Endometrial microvascular endothelial cells (primary cell): ENCODE results near the gene CELA2A. TPM values are rescaled to one million over a fixed set of nuclear protein-coding genes. Genes with fewer than 3 reads are reported as not detected.
"Not testable (repeated sequence)": the region's sequence is repeated elsewhere in the genome, so short reads cannot be mapped to it uniquely, and the experiment has no call there.

Experiments used
- in situ Hi-C: cut with HindIII; loops from 2 replicates; pipeline ENCODE4 v1.10.0; 2017; ENCODE audit warnings: low sequenced_read_pairs, low pct_unique_long_range_greater_than_20kb; ENCODE audit errors: inconsistent ontology term
- total RNA-seq: library from RNA; depleted of rRNA; stranded (reverse); fragments of >200 nt; gene quantifications from one replicate; pipeline ENCODE4 v1.2.3, GENCODE V29; 2015; ENCODE audit errors: inconsistent ontology term

CELA2A gene
- total RNA-seq, 1 donor from 2014 or later, result not detected

DNA sequence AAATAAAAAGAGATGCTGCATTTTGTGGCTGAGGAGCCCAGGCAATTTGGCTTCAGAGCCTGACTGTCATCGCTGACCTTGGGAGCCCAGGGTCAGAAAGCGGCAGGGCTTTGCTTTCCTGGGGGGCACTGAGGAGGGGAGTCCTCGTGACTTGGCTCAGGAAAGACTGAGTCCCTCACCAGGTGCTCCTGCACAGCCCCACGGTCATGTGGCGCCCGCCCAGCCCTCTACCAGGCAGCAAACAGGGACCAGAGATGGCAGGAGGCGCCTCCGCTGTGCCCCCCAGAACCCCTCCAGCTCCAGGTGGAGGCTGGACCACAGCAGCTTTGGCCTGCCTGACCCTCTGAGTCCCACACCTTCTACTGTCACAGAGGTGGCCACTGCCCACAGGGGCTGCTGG, 33.7 kb upstream of the CELA2A start:
- in situ Hi-C loops, result loop anchor here (25.0 kb wide), 1 partner anchor 311 kb away; no protein-coding TSS in a partner anchor

DNA sequence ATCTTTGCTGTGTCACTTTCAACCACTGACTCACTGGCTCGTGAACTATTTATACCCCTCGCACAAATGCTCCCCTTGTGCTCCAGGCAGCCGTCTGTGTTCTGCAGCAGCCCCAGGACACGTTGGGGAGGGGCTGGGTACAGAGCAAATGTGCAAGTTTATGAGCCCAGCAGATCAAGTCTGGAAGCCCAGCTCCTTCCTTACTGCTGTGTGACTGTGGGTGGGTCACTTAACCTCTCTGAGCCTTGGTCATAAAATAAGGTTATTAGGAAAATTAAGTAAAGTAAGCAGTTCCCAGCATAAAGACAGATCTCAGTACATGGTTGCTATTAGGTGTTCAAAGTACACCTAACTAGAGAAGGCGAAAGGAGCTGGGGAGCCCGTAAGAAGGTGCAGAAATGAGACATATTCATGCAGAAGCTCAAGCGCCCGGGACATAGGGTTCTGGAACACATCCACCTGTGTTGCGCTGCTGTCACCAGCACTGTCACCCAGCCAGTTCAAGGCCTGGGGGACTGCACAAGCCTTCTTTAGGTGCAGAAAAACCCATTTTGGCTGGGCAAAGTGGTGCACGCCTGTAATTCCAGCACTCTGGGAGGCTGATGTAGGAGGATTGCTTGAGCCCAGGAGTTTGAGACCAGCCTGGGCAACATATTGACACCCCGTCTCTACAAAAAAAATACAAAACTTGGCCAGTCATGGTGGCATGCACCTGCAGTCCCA, 33.0 kb upstream of the CELA2A start:
- in situ Hi-C loops, result loop anchor here (25.0 kb wide), 1 partner anchor 311 kb away; no protein-coding TSS in a partner anchor

DNA sequence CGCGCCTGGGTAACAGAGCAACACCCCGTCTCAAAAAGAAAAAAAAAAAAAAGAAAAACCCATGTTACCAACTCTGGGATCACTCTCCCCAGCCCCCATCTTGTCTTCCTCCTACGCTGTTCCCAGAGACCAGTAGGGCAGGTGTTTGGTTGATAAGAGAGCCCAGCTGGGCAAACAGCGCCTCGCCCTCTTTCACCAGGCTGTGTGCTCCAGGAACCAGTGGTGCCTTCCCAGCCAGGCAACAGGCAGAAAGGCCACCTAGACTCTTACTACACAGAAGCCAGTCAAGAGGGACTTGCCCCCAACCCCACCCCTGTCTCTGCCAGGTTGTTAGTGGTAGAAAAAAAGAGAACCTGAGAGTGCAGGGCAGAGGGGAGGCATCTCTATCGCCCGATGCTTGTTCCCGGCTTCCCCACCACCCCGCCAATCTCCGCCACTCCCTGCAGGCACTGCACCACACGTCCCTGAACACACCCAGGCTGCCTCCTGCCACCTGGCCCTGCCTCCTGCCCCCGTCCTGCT, 32.3 kb upstream of the CELA2A start:
- in situ Hi-C loops, result loop anchor here (25.0 kb wide), 1 partner anchor 312 kb away; no protein-coding TSS in a partner anchor

DNA sequence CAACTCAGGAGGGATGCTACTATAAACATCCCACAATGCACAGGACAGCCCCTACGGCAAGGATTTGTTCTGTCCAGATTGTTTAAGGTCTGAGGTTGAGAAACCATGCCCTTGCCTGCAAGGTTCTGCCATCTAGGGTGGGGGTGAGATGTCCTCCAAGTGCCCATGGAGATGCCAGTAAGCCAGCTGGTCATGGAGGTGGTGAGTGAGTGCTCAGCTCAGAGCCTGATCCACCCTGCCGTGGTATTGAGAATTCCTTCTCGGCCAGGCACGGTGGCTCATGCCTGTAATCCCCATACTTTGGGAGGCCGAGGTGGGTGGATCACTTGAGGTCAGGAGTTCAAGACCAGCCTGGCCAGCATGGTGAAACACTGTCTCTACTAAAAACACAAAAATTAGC, 31.6 kb upstream of the CELA2A start:
- in situ Hi-C loops, result loop anchor here (25.0 kb wide), 1 partner anchor 313 kb away; no protein-coding TSS in a partner anchor

DNA sequence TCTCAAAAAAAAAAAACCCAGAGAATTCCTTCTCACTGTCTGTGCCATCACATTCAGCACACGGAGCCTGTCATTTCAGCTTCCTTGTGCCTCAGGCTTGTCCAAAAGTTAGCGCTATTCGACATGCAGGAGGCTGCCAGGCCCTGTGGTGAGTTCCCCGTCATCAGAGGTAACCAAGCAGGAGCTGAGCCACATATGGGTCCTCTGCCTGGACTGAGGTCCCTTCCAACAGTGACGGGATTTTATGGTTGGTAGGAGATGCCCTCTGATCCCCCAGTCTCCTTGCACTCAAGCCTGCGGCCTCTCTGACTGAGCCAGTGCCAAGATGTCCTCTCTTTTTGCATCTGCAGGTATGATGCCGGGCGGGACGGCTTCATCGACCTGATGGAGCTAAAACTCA, 31.0 kb upstream of the CELA2A start:
- in situ Hi-C loops, result no loop called here

DNA sequence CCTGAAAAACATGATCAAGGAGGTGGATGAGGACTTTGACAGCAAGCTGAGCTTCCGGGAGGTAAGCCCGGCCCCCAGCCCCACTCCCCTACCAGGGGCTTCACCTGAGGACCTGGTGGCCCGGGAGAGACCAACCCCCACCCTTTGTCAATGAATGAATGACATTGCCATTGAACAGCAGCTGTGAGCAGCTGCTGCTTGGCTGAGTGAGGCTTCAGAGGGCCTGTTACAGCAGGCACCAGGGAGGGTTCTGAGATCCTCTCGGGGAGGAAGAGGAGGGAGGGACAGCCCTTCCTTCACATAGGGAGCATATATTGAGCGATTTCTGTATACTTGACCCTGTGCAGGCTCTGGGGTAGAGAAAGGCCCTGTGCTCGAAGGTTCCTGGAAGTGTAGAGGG, 30.6 kb upstream of the CELA2A start:
- in situ Hi-C loops, result no loop called here

DNA sequence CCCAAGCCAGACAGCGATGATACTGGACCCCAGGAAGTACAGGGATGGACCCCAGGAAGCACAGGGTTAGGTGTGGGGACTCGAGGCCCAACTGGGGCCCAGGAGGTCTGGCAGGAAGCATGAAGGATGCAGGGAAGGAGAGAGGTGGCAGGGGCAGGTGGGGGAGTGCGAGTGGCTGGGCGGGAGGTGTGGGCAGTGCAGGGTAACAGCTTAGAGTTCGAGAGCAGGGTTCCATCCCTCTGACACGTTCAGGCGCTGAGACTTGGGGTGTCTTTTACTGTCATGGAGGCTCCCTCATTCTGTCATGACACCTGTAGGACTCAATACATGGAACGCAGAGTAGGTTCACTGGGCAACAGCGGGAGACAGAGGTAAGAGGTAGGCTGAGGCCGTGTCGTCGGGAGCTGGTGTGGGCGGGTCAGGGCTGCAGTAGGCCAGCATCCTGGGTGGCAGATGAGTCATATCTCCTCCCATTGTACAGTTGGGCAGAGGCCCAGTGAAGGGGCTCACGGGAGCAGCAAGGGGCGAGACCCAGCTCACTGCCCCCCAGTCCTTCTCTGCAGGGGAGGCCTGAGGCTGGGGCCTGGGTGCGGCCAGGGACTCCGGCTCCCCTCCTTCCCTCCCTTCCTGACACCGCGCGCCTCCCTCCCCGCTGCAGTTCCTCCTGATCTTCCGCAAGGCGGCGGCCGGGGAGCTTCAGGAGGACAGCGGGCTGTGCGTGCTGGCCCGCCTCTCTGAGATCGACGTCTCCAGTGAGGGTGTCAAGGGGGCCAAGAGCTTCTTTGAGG, 29.8 kb upstream of the CELA2A start:
- in situ Hi-C loops, result no loop called here

DNA sequence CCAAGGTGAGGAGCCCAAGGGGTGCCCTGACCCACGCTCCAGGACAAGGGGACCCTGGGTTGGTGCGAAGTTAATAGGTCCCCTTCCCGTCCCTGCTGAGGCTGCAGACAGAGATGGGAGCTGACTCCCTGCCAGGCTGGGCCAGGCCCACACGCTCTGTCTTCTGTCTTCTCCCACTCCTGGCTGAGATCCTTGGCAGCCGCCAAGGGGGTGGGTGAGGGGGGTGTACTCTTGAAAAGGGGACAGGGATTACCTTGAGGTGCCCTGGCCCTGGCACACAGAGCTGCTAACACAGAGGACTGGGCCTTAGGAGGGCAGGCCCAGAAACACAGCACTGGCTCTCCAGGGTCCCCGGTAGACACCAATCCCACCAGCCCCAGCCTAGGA, 29.3 kb upstream of the CELA2A start:
- in situ Hi-C loops, result no loop called here

DNA sequence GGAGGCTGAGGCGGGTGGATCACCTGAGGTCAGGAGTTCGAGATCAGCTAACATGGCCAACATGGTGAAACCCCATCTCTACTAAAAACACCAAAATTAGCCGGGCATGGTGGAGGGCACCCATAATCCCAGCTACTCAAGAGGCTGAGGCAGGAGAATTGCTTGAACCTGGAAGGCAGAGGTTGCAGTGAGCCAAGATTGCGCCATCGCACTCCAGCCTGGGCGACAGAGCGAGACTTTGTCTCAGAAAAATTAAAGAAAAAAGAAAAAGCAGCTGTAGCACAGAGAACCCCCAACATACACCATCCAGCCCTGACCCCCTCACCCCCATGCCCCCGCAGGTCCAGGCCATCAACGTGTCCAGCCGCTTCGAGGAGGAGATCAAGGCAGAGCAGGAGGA, 28.3 kb upstream of the CELA2A start:
- in situ Hi-C loops, result not testable (repeated sequence)

DNA sequence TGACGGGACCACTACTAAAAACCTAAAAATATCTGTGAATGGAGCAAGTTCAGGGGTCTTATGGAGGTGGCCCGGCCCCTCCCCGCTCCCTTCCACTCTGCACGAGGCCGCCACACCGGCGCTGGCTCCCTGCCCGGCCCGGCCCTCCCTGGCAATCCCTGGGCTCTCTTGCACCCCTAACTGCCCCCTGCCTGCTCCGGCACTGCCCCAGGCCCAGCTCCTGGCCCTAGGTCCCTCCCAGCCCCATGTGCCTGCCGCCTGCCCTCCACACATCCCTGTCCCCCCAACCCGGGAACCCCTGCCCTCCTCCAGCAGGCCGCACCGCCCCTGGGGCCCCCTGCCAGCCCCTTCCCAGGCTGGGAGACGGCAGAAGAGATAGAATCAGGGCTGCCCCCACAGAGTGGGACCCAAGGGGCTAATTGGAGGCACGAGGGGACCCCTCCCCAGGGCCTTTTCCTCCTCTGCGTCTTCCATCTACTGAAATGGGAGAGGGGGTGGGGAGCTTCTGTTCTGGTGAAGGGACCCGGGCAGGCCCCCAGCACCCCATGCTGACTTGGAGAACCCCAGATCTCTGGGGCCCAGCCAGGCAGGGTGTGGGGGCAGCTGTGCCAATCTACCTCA, 27.6 kb upstream of the CELA2A start:
- in situ Hi-C loops, result no loop called here

DNA sequence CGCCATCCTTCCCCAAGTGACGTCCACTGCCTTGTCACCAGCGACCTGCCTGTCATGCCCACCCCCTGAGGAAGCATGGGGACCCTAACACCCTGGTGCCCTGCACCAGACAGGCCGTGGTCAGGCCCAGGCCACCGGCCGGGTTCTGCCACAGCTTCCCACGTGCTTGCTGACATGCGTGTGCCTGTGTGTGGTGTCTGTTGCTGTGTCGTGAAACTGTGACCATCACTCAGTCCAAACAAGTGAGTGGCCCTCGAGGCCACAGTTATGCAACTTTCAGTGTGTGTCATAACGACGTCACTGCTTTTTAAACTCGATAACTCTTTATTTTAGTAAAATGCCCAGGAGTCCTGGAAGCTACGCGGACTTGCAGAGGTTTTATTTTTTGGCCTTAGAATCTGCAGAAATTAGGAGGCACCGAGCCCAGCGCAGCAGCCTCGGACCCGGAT, 26.8 kb upstream of the CELA2A start:
- in situ Hi-C loops, result no loop called here

DNA sequence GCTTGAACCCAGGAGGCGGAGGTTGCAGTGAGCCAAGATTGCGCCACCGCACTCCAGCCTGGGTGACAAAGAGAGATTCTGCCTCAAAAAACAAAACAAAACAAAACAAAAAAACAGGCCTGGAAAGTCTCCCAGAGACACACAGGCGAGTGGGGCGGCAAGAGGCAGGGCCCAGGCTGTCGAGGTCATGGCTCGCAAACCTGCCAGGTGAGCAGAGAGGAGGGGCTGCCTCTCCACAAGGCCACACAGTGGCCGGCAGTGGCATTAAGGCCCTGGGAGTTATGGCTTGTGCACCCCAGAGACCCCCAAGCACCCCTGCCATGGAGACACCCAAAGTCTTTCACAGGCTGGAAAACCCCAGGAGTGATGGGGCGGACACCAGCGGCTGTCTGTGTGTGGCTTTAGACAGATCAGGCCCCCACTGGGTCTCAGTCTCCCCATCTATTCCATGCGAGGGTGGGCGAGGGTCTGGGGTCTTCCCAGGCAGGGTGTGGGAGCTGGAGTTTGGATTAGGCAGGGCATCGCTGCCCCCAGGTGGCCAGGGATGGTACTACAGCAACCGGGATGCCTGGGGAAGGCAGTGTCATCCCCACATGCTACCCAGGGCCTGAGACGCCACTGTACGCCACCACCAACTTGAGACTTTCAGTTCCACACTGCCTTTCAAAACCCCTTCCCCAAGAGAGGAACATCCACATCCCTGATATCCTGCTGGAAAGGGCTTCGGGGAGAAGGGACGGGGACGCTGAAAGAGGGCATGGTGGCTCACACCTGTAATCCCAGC, 25.6 kb upstream of the CELA2A start:
- in situ Hi-C loops, result no loop called here

DNA sequence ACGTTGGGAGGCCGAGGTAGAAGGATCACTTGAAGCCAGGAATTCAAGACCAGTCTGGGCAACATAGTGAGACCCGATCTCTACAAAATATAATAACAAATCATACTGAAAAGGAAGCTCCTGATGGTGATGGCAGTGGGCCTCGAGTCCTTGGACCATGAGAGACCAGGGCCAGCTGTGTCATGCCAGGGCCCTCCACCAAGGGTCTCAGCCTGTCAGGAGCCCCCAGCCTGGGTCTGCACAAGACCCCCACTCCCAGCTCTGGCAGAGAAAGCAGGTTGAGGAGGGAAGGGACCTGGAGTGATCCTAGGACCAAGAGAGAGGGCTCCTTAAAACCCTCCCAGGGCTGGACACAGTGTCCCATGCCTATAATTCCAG, 25.0 kb upstream of the CELA2A start:
- in situ Hi-C loops, result no loop called here

DNA sequence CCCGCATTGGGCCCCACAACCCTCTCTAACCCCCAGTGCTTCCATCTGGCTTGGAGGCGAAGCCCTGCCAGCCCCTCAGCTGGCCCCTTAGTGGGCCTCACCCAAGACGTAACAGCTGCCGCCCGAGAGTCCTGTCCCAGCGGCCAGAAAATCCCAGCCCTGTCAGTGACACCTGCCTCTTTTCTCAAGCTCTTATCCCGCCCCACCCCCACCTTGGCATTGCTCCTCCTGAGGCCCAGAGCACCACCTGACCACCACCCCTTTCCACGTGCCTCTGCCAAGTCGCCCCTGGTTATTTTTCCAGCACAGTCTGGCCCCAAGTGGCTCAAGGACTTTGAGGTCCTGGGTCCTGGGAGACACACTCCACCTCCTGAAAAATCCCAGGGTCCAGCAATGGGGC, 24.2 kb upstream of the CELA2A start:
- in situ Hi-C loops, result no loop called here

DNA sequence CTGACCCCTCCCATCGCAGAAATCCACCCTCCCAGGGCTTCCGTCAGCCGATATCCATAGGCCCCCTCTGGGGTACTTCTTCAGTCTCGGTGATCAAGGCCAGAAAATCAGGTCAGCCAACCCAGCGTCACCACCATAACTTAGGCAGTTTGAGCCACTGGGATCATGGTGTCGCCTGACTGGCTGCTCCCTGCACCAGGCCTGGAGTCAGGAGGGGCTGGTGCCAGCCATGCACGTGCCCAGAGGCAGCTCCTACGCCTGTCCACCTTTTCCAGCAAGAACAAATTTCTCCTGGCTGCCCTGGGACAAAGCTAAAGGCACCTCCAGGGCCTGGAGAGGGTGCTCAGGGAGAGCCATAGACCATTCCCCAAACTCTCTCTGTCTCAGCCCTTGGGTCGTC, 23.1 kb upstream of the CELA2A start:
- in situ Hi-C loops, result no loop called here

DNA sequence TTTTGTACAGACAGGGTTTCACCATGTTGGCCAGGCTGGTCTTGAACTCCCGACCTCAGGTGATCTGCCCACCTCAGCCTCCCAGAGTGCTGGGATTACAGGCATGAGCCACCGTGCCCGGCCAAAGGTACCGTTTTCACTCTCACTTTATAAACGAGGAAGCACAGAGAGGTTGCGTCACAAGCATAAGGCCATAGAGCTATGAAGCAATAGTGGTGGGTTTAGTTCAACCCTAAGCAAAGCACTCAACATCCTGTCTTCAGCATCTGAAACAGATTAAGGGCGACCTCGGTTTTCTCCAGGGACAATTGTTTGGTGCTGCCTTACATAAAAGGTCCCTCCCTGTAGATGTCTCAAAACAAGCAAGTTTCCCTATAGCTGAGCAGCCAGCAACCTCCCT, 21.8 kb upstream of the CELA2A start:
- in situ Hi-C loops, result not testable (repeated sequence)

DNA sequence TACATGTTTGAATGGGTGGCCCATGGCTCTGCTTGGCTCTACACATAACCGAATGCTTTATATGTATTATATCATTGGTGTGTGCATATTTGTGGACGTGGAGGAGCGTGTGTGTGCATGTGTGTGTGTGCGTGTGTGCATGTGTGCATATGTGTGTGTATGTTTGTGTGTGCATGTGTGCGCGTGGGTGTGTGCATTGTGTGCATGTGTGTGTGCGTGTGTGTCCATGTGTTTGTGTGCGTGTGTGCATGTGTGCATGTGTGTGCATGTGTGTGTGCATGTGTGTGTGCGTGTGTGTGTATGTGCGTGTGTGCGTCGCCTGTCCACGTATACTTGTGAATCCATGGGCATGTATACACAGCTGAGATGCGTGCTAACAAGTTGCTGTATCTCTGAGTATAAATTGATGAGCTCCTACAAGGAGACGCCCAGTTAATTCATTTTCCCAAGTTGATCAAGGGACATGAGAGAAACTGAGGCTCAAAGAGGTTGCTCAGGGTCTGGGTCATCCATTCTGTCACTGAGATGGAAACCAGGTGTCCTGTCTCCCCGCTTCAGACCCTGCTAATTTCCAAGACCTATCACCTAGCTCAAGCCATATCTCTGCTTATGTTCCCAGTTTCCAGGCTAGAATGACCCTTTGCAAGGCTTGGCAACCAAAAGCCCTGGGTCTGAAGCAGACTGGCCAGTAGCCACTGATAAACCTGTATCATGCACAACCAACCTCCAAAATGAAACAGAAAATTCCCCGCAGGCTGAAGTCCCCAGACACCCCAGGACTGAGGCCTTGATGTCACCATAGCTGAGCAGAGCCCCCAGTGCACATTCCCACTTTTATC, 21.1 kb upstream of the CELA2A start:
- in situ Hi-C loops, result no loop called here

DNA sequence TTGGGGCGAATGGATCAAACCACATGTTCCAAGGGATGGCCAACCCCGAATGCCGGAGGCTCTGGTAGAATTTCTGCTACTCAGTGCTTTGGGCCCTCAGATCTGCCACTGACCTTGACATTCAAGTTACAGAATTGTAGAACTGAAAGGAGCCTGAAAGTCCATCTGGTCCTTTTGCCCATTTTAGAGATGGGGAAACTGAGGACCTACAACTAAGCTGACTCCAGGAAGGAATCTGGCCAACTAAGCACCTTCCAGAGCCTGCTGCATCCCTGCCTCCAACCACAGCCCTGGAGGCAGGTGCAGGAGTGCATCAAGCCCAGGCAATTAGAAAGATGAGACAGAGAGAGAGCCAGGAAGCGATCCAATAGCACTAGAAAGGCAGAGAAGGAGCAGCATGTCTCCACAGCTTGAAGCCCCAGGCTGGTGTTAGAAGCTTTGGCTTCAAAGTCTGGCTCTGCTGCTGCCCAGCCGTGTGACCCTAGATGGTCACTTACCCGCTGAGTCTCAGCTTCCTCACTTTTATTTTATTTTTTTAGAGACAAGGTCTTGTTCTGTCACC, 19.6 kb upstream of the CELA2A start:
- in situ Hi-C loops, result no loop called here
